ENCODE measurements around the gene ZFP1. TPM values are rescaled to one million over a fixed set of nuclear protein-coding genes. Genes with fewer than 3 reads are reported as not detected.

ZFP1 gene
- polyA plus RNA-seq, 1 donor, result 25.3 TPM

- DNase-seq, result no peak
Observed at GRCh38 chr16:75143941-75144340, 4.4 kb upstream of the ZFP1 start.

- no peak for DNase-seq
Observed at GRCh38 chr16:75147968-75148310, 385 bp upstream of the ZFP1 start.

GRCh38 chr16:75151798-75152197 is 3.5 kb downstream of the ZFP1 start:
- DNase-seq, result no peak

- no peak for DNase-seq
Observed at GRCh38 chr16:75152635-75153034, 4.3 kb downstream of the ZFP1 start.

GRCh38 chr16:75160386-75160785 is 12.1 kb downstream of the ZFP1 start:
- no peak for DNase-seq

- no peak for DNase-seq
Observed at GRCh38 chr16:75169899-75170405, 21.6 kb downstream of the ZFP1 start.

GRCh38 chr16:75172578-75172977 is 24.3 kb downstream of the ZFP1 start:
- no peak for DNase-seq

- DNase-seq, result no peak
Observed at GRCh38 chr16:75175074-75175473, 26.8 kb downstream of the ZFP1 start.

- no peak for DNase-seq
Observed at GRCh38 chr16:75176926-75177325, 28.6 kb downstream of the ZFP1 start.

GRCh38 chr16:75179208-75179607 is 30.9 kb downstream of the ZFP1 start:
- no peak for DNase-seq

- DNase-seq, result no peak
Observed at GRCh38 chr16:75181630-75182029, 33.3 kb downstream of the ZFP1 start.

GRCh38 chr16:75188832-75189477 is 40.6 kb downstream of the ZFP1 start:
- no peak for DNase-seq

GRCh38 chr16:75189638-75190245 is 41.4 kb downstream of the ZFP1 start:
- DNase-seq, result no peak

- DNase-seq, result no peak
Observed at GRCh38 chr16:75192606-75193264, 44.4 kb downstream of the ZFP1 start.

GRCh38 chr16:75193265-75193650 is 44.9 kb downstream of the ZFP1 start:
- no peak for DNase-seq

- no peak for DNase-seq
Observed at GRCh38 chr16:75193730-75194444, 45.6 kb downstream of the ZFP1 start.

- DNase-seq, result no peak
Observed at GRCh38 chr16:75195811-75196790, 47.8 kb downstream of the ZFP1 start.

GRCh38 chr16:75196836-75197235 is 48.5 kb downstream of the ZFP1 start:
- no peak for DNase-seq

GRCh38 chr16:75197522-75198134 is 49.3 kb downstream of the ZFP1 start:
- no peak for DNase-seq

- DNase-seq, result no peak
Observed at GRCh38 chr16:75198135-75198600, 49.8 kb downstream of the ZFP1 start.

GRCh38 chr16:75202069-75202590 is 53.8 kb downstream of the ZFP1 start:
- no peak for DNase-seq
